Gastrocnemius medialis (tissue), 4 donors: Measurements from ENCODE around the gene CSN3. TPM values are rescaled to one million over a fixed set of nuclear protein-coding genes. Genes with fewer than 3 reads are reported as not detected.

Experiments used
- ATAC-seq, 2 donors: fragments of 150-250 bp; one replicate each; pipeline ENCODE4 v1.9.1; 2016
- DNase-seq, 2 donors: peaks; one replicate each; pipeline ENCODE4 v3.0.0-alpha.2; 2019
- H3K27ac ChIP-seq, 4 donors: fragments of 200-600 bp; sonication (generic); 1 replicate in 1 of 4; 2 replicates in 3 of 4; pipeline ENCODE4 v1.5.1; 2016 to 2018; ENCODE audit warnings: mild to moderate bottlenecking in 2 of 4, moderate library complexity in 1 of 4
- H3K27me3 ChIP-seq, 3 donors: fragments of 200-600 bp; sonication (generic) in 2 of 3; 1 replicate in 1 of 3; 2 replicates in 2 of 3; pipeline versions ENCODE4 v1.5.1 to v1.6.0; 2016 to 2019; ENCODE audit warnings: mild to moderate bottlenecking in 1 of 3, moderate library complexity in 1 of 3
- H3K36me3 ChIP-seq, 2 donors: fragments of 200-600 bp; sonication (generic) in 1 of 2; one replicate each; pipeline ENCODE4 v1.5.1; 2017 to 2018
- H3K4me1 ChIP-seq, 2 donors: fragments of 200-600 bp; sonication (generic) in 1 of 2; one replicate each; pipeline ENCODE4 v1.5.1; 2016 to 2017; ENCODE audit warnings: mild to moderate bottlenecking in 2 of 2
- H3K4me3 ChIP-seq, 4 donors: fragments of 200-600 bp; sonication (generic) in 3 of 4; 1 replicate in 1 of 4; 2 replicates in 3 of 4; pipeline ENCODE4 v1.5.1; 2016 to 2019; ENCODE audit warnings: mild to moderate bottlenecking in 2 of 4
- H3K9me3 ChIP-seq, 3 donors: fragments of 200-600 bp; sonication (generic) in 2 of 3; 1 replicate in 1 of 3; 2 replicates in 2 of 3; pipeline ENCODE4 v1.5.1; 2016 to 2019
- CTCF ChIP-seq, 5 experiments: fragments of 450-650 bp in 3 of 5; fragments of 200-600 bp in 2 of 5; sonication (generic) in 2 of 5; IDR thresholded peaks in 4 of 5; conservative IDR thresholded peaks in 1 of 5; 1 replicate in 4 of 5; 2 replicates in 1 of 5; pipeline ENCODE4 v1.5.1; 2016 to 2019; ENCODE audit warnings: antibody characterized with exemption in 5 of 5, mild to moderate bottlenecking in 3 of 5, moderate library complexity in 3 of 5
- POLR2A ChIP-seq, 2 donors: fragments of 450-650 bp; IDR thresholded peaks; one replicate each; pipeline ENCODE4 v1.6.1; 2017; ENCODE audit warnings: antibody characterized with exemption in 2 of 2, mild to moderate bottlenecking in 2 of 2, moderate library complexity in 2 of 2
- in situ Hi-C, 4 donors: fragments of 200-750 bp; cut with MboI; loops; one replicate each; pipeline versions ENCODE4 v1.15.0 to v1.8.0; 2017; ENCODE audit warnings: low sequenced_read_pairs in 4 of 4
- intact Hi-C: fragments of 100-400 bp; cut with DNase I; formaldehyde crosslinking; loops from one replicate; pipeline ENCODE4 v1.15.1; 2023; ENCODE audit warnings: low total_unique reads
- total RNA-seq, 4 donors: library from RNA; depleted of rRNA; stranded (reverse); fragments of >200 nt; gene quantifications; one replicate each; pipeline versions ENCODE4 v1.1.0 to v1.2.3, GENCODE V29; 2016

The CSN3 gene
- total RNA-seq, 4 donors from 2014 or later: not detected

- DNase-seq: no peak
- TF ChIP-seq POLR2A (IDR thresholded peaks at IDR 0.05): no peak
- TF ChIP-seq CTCF (IDR thresholded peaks at IDR 0.05 in 4 of 5, conservative IDR thresholded peaks at IDR 0.05 in 1 of 5): no peak
These were observed 6.3 kb upstream of the CSN3 start for GRCh38 chr4:70236125-70236524.

GRCh38 chr4:70239131-70239883, 3.1 kb upstream of the CSN3 start:
- ATAC-seq (no peak), DNase-seq (no peak)
- TF ChIP-seq CTCF (IDR thresholded peaks at IDR 0.05 in 4 of 5, conservative IDR thresholded peaks at IDR 0.05 in 1 of 5): no peak
- TF ChIP-seq POLR2A (IDR thresholded peaks at IDR 0.05): no peak
- Histone ChIP-seq H3K27ac (no peak overlapping the region), H3K4me3 (no peak overlapping the region), H3K4me1 (no peaks in the 10 kb centered on the region), H3K36me3 (no peaks in the 10 kb centered on the region), H3K27me3 (no peaks in the 10 kb centered on the region), H3K9me3 (no peaks in the 10 kb centered on the region)
- in situ Hi-C loops: no loop called here
- intact Hi-C loops: no loop called here

More at GRCh38 chr4:70236125-70236524, 6.3 kb upstream of the CSN3 start:
- Histone ChIP-seq H3K36me3 (no peaks in the 10 kb centered on the region), H3K27me3 (no peaks in the 10 kb centered on the region), H3K4me1 (no peaks in the 10 kb centered on the region), H3K27ac (no peak overlapping the region), H3K9me3 (no peaks in the 10 kb centered on the region), H3K4me3 (no peak overlapping the region)
- intact Hi-C loops (no loop called here), in situ Hi-C loops (no loop called here)
- ATAC-seq: no peak

GRCh38 chr4:70239884-70240591, 2.4 kb upstream of the CSN3 start:
- Histone ChIP-seq H3K4me3 (no peak overlapping the region), H3K4me1 (no peaks in the 10 kb centered on the region), H3K27me3 (no peaks in the 10 kb centered on the region), H3K9me3 (no peaks in the 10 kb centered on the region), H3K36me3 (no peaks in the 10 kb centered on the region), H3K27ac (no peak overlapping the region)
- DNase-seq (no peak), ATAC-seq (no peak)
- intact Hi-C loops: no loop called here
- in situ Hi-C loops: no loop called here
- TF ChIP-seq CTCF (IDR thresholded peaks at IDR 0.05 in 4 of 5, conservative IDR thresholded peaks at IDR 0.05 in 1 of 5) (no peak), POLR2A (IDR thresholded peaks at IDR 0.05) (no peak)

GRCh38 chr4:70243091-70243490, 694 bp downstream of the CSN3 start:
- no peak for TF ChIP-seq POLR2A (IDR thresholded peaks at IDR 0.05)
- no peak for TF ChIP-seq CTCF (IDR thresholded peaks at IDR 0.05 in 4 of 5, conservative IDR thresholded peaks at IDR 0.05 in 1 of 5)
- no peaks in the 10 kb centered on the region for H3K36me3 ChIP-seq
- DNase-seq (no peak), ATAC-seq (no peak)
- no peaks in the 10 kb centered on the region for H3K9me3 ChIP-seq
- in situ Hi-C loops (no loop called here), intact Hi-C loops (no loop called here)
- no peaks in the 10 kb centered on the region for H3K4me1 ChIP-seq
- no peak overlapping the region for H3K4me3 ChIP-seq
- H3K27ac ChIP-seq: no peak overlapping the region
- no peaks in the 10 kb centered on the region for H3K27me3 ChIP-seq
